ENCODE data around the gene KMT2C.

The KMT2C gene

GRCh38 chr7:152093717-152094116 is 342.1 kb downstream of the KMT2C start:
- DNase-seq, result no peak

- no peak for DNase-seq
Measured at GRCh38 chr7:152090747-152091146, 345.1 kb downstream of the KMT2C start.

GRCh38 chr7:152089183-152089582 is 346.6 kb downstream of the KMT2C start:
- no peak for DNase-seq

GRCh38 chr7:152086513-152086912 is 349.3 kb downstream of the KMT2C start:
- no peak for DNase-seq

- DNase-seq, result no peak
Measured at GRCh38 chr7:152085131-152085530, 350.7 kb downstream of the KMT2C start.

Data from amniotic stem cell (primary cell).